LNCaP clone FGC (cell line): ENCODE results near the gene IFT172.
A peak's percentile ranks its signal among the peaks of the same experiment; 100 is the strongest.
"Not testable (repeated sequence)": the region's sequence is repeated elsewhere in the genome, so short reads cannot be mapped to it uniquely, and the experiment has no call there.

ENCODE experiments used
- DNase-seq: peaks from one replicate; pipeline ENCODE4 v3.0.0-alpha.2; 2011; ENCODE audit warnings: low read depth
- H3K4me3 ChIP-seq: 2 replicates; pipeline ENCODE4 v1.5.1; 2011; ENCODE audit warnings: mild to moderate bottlenecking, low read depth, low read length, control low read depth
- CTCF ChIP-seq: IDR thresholded peaks from 2 replicates; pipeline ENCODE4 v1.5.1; 2012; ENCODE audit warnings: mild to moderate bottlenecking; ENCODE audit not compliant: control insufficient read depth, insufficient read depth; ENCODE audit errors: extremely low read depth

IFT172 gene

GRCh38 chr2:27489498-27490397 is at the start of gene IFT172:
TSS of gene IFT172 (minus strand) at chr2:27489743. CDS start at chr2:27489653, 90 bp downstream.
- H3K4me3 ChIP-seq: peak within 1 kb of the TSS; percentile 61
- peak; percentile 99 for DNase-seq
- TF ChIP-seq CTCF: no peak

- not testable (repeated sequence) for DNase-seq, H3K4me3 ChIP-seq
Measured at GRCh38 chr2:27538839-27539450, 49.4 kb upstream of the IFT172 start.

- no peak for TF ChIP-seq CTCF
- DNase-seq: no peak
Measured at GRCh38 chr2:27537287-27537686, 47.7 kb upstream of the IFT172 start.

GRCh38 chr2:27531983-27532382 is 42.4 kb upstream of the IFT172 start:
- DNase-seq: no peak
- H3K4me3 ChIP-seq: no peak overlapping the region
- no peak for TF ChIP-seq CTCF

More at GRCh38 chr2:27537287-27537686, 47.7 kb upstream of the IFT172 start:
- no peak overlapping the region for H3K4me3 ChIP-seq

- no peak overlapping the region for H3K4me3 ChIP-seq
- TF ChIP-seq CTCF: no peak
- DNase-seq: no peak
Measured at GRCh38 chr2:27527182-27527581, 37.6 kb upstream of the IFT172 start.

GRCh38 chr2:27522400-27522945 is 32.9 kb upstream of the IFT172 start:
- no peak overlapping the region for H3K4me3 ChIP-seq

More at GRCh38 chr2:27522400-27522945, 32.9 kb upstream of the IFT172 start:
- no peak for TF ChIP-seq CTCF
- no peak for DNase-seq
